ENCODE results near the gene KRT35. TPM values are rescaled to one million over a fixed set of nuclear protein-coding genes. Genes with fewer than 3 reads are reported as not detected.

KRT35 gene
- polyA plus RNA-seq (ENCODE audit: insufficient read length in 4 of 4), result under 1 TPM in 1 of 4 donors, not detected in 3; 0.06 TPM

- DNase-seq (ENCODE audit: low read depth in 4 of 4, low spot score in 3 of 4), result no peak
Measured at GRCh38 chr17:41481036-41481435, at the start of gene KRT35. TSS of gene KRT35 (minus strand) at chr17:41481151. CDS start at chr17:41481097, 54 bp downstream.

- no peak for DNase-seq (ENCODE audit: low read depth in 4 of 4, low spot score in 3 of 4)
Measured at GRCh38 chr17:41530062-41531048, 49.4 kb upstream of the KRT35 start.

GRCh38 chr17:41529491-41529915, 48.6 kb upstream of the KRT35 start:
- DNase-seq (ENCODE audit: low read depth in 4 of 4, low spot score in 3 of 4), result no peak

DNA sequence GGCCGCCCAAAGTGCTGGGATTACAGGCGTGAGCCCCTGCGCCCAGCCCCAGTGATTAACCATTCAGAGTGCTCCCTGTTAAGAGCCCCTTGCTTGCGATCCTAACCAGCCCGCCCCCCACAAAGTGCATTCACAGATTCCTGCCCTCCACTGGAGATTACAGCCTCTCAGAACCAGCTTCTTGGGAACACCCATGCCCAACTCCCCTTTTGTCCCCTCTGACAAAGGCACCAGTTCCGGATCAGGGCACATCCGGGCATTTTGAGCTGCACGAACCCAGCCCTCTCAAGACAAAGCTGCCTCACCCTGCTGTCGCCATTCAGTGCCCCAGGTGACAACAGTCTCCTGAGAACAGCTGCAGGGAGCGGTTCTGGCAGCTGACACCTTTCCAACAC, 48.0 kb upstream of the KRT35 start:
- no peak for DNase-seq (ENCODE audit: low read depth in 4 of 4, low spot score in 3 of 4)

DNA sequence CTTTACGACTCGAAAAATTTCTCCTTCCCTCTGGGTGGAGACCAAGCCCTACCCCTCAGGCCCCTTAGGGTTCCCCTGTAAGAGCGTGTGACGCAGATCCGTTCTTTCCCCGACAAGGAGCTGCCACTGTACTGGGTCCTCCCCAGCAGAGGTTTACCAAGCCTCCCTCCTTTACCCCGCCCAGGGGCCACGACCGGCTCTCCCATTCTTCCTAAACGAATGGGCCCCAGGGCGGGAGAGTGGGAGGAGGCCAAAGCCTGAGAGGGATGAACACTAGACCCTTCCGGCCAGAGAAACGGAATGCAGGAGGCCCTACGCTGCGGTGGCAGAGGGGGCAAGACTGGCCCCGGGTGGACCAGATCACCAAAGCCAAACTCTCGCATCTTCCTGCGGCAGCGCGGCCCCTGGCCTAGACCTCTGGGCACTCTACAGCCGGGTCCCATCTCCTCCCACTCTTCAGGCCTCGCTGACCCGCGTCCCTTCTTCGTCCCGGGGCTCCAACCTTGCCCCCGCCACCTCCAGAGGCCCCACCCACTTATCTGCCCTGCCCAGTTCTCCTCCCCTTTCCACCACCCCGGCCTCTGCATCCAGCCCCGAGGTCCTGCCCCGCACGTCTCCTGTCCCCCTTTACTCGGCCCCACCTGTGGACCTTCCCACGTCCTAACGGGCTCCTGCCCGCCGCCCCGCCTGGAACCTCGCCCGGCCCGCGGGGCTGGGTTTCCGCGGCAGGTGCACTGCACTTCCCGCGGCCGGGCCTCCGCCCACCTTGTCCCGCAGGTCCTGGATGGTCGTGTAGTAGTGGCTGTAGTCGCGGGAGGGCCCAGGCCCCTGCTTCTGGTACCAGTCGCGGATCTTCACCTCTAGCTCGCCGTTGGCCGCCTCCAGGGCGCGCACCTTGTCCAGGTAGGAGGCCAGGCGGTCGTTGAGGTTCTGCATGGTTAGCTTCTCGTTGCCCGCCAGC, 46.4 kb upstream of the KRT35 start:
- no peak for DNase-seq (ENCODE audit: low read depth in 4 of 4, low spot score in 3 of 4)

GRCh38 chr17:41524261-41524660, 43.3 kb upstream of the KRT35 start:
- no peak for DNase-seq (ENCODE audit: low read depth in 4 of 4, low spot score in 3 of 4)

- DNase-seq (ENCODE audit: low read depth in 4 of 4, low spot score in 3 of 4), result no peak
Measured at GRCh38 chr17:41523787-41524186, 42.8 kb upstream of the KRT35 start.

DNA sequence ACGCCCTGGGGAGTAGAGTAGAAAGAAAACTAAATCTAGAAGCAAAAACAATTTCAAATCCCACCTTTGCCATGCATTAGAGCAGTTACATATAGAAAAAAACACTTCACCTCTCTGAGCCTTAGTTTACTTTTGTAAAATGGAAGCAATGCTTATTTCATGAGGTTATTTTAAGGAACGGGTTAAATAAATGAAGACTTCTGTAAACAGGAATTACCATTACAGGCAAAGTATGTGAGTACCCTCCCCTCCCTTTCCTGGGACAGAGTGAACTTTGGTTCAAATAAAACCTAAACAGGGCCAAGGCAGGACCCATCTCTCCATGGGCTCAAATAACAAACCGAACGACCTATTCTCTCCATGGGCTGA, 42.3 kb upstream of the KRT35 start:
- DNase-seq (ENCODE audit: low read depth in 4 of 4, low spot score in 3 of 4), result no peak

DNA sequence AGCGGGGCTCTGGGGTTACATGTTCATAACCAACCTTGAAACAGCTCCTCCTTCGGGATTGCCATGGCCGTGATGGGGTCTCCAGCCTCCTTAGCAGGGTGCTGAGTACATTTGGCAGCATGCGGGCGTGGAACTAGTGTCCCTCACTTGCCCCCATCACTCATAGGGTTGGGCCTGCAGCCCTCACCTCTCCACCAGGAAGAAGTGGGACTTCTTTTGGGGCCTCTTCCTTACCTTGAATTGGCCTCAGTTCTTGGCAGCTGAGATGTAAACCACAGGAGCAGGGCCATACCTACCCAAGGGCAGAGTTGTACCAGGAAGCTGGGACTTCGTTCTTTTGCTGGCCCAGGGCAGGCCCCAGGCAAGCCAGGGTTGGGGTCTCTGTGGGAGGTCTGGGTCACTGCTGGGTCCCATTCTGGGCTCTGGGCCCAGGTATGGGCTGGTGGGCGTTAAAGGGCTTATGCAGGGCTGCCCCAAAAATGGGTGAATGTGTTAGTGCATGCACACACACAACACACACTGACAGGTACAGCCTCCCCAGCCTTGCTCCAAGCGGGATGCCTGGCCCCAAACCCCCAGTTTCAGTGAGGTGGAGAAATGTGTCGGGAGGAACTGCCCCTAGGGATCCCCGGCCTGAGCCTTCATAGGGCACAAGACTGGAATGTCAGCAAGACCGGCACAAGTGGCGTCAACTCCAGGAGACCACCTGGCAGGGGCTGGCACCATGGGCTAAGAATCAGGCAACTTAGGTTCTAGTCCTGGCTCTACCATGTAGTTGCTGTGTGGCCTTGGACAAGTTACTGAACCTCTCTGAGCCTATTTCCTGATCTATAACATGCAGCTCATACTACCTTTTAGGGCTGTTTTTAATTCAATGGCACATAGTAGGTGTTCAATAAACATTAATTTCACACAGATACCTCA, 41.6 kb upstream of the KRT35 start:
- no peak for DNase-seq (ENCODE audit: low read depth in 4 of 4, low spot score in 3 of 4)

- no peak for DNase-seq (ENCODE audit: low read depth in 4 of 4, low spot score in 3 of 4)
Measured at GRCh38 chr17:41521574-41522261, 40.8 kb upstream of the KRT35 start.

GRCh38 chr17:41520821-41521521, 40.0 kb upstream of the KRT35 start:
- no peak for DNase-seq (ENCODE audit: low read depth in 4 of 4, low spot score in 3 of 4)

DNA sequence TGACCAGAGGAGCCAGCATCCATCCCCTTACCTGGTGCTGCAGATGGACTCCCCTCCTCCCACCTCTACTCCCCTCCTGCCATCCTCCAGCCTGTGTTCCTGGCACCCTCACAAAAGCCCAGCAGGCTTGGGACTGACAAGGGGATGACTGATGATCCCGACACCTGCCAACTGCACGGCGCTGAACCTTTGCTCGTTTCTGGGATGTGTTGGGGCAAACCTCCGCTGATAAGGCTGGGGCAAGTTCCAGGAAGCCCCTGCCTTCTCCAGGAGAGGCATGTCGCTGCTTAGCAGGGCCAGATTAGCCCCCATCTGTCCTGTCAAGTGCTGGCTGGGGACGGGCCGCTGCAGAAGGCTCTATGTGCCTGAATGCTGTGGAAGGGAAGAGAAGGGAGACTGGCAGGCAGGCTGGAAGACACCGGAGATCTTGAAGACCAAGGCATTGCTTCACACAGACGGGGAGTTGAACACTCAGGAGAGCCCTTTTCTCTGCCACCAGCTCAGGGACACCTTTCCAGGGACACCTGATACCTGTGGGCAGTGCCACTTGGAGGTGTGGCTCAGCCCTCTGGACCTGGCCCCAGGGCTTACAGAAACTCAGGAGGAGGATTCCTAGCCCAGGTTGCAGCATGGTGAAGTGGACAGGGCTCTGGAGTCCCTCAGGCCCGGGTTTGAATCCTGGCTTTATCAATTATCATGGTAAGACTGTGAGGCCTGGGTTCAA, 38.7 kb upstream of the KRT35 start:
- no peak for DNase-seq (ENCODE audit: low read depth in 4 of 4, low spot score in 3 of 4)

GRCh38 chr17:41518789-41519449, 38.0 kb upstream of the KRT35 start, which contains the start of gene KRT15:
TSS of gene KRT15 (minus strand) at chr17:41518890. CDS start at chr17:41518827, 63 bp downstream.
- no peak for DNase-seq (ENCODE audit: low read depth in 4 of 4, low spot score in 3 of 4)

DNA sequence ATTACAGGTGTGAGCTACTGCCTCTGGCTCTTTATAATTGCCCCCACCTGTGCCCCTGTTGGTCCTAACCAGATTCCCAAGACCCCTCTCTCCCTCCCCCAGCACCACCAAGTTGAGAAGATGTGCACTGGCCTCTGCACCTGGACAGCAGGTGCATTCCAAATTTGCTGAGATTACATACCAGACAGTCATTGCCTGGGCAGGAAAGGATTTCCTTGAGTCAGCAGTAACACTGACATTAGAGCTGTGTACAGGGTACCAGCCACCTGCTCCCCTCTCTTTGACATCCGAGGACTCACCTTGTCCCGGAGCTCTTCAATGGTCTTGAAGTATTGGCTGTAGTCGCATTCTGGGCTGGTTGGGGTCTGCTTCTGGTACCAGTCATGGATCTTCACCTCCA, 37.1 kb upstream of the KRT35 start:
- no peak for DNase-seq (ENCODE audit: low read depth in 4 of 4, low spot score in 3 of 4)

DNA sequence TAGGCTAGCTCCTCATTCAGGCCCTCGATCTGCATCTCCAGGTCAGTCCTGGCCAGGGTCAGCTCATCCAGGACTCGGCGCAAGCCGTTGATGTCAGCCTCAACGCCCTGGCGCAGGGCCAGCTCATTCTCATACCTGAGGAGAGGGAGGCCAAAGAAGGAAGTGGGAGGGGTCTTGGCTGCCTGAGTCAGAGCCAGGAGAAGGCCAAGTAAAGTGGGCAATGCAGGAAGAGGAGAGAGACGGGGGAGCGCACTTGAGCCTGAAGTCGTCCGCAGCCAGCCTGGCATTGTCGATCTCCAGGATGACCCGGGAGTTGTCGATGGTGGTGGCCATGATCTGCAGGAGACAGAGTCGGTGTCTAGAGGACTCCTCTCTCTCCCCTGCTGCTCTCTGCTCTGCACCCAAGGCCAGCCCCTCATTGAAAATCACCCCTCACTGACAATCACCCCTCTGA, 35.9 kb upstream of the KRT35 start:
- no peak for DNase-seq (ENCODE audit: low read depth in 4 of 4, low spot score in 3 of 4)

GRCh38 chr17:41516147-41516829, 35.3 kb upstream of the KRT35 start:
- DNase-seq (ENCODE audit: low read depth in 4 of 4, low spot score in 3 of 4), result no peak

GRCh38 chr17:41513168-41513547, 32.2 kb upstream of the KRT35 start:
- no peak for DNase-seq (ENCODE audit: low read depth in 4 of 4, low spot score in 3 of 4)
